Measurements from ENCODE around the gene CHP1. TPM values are rescaled to one million over a fixed set of nuclear protein-coding genes. Genes with fewer than 3 reads are reported as not detected.
A peak's percentile ranks its signal among the peaks of the same experiment; 100 is the strongest.
"Not testable (repeated sequence)": the region's sequence is repeated elsewhere in the genome, so short reads cannot be mapped to it uniquely, and the experiment has no call there.

Gene CHP1
- polyA plus RNA-seq, 3 donors = 59.4 to 69.7 (median 62.5) TPM

DNA sequence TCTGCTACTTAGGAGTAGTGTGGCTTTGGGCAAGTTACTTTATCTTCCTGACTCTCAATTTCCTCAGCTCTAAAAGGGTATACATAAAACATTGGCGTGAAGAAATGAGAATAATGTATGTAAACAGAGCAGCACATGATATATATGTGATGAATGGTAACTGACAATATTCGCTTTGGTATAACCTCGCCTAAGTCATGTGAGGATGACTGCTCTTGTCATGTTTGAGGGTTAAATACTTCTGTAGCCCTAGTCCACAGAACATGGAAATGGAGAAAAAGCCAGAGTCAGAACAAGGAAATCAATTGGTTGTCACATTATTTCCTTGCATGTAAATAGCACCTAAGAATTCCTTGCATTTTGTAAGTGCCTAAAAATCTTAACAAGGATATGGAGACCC, 25.0 kb downstream of the CHP1 start:
- DNase-seq (ENCODE audit: low read depth in 3 of 3, low spot score in 2 of 3) = no peak

DNA sequence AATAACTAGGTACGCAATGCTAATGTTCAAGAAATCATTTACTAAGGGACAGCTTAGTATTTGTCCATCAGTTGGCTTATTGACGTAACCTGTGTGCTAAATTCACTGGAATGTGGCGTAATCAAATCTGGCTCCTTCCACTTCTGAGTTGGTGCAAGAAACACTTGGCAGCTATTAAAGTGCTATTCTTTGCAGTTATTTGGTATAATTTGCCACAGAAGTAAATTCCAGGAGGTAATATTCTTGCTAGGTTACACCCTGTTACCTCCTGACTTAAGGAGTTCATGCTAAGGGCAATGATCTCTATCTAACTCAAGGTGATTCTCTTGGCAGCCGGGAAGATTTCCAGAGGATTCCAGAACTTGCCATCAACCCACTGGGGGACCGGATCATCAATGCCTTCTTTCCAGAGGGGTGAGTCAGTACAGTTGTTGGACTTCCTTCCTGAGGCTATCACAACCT, 25.5 kb downstream of the CHP1 start:
- DNase-seq (ENCODE audit: low read depth in 3 of 3, low spot score in 2 of 3) = no peak

DNA sequence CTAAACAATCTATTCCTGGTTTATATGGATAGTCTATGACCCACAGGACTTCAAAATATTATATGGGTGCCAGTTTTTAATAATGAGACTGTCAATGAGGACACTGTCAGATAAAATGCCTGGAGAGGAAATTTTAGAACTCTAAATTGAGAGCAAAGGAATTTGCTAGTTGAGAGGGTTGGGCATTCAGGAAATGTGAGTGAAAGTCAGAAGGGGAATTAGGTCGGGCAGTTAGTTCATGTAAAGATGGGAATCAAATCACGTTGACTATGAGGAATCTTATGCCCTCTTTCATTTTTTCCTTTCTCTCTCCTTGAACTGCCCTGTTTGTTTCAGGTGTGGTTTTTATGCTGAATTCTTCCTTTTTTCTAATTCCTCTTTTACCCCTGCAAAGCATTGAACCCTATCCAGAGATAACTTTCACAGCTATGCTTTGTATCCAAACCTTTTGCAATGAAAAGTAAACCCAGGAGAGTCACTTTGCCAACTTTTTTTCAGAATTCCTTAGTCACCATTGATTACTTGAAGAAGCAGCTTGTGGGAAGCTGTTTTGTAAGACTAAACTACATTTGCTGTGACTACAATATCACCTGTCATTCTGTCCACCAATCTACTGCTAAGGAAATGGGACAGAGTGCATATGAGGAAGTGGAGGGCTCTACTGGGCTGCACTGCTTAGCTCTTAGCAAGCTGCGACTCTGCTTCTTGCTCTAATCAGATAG, 27.8 kb downstream of the CHP1 start:
- no peak for DNase-seq (ENCODE audit: low read depth in 3 of 3, low spot score in 2 of 3)

DNA sequence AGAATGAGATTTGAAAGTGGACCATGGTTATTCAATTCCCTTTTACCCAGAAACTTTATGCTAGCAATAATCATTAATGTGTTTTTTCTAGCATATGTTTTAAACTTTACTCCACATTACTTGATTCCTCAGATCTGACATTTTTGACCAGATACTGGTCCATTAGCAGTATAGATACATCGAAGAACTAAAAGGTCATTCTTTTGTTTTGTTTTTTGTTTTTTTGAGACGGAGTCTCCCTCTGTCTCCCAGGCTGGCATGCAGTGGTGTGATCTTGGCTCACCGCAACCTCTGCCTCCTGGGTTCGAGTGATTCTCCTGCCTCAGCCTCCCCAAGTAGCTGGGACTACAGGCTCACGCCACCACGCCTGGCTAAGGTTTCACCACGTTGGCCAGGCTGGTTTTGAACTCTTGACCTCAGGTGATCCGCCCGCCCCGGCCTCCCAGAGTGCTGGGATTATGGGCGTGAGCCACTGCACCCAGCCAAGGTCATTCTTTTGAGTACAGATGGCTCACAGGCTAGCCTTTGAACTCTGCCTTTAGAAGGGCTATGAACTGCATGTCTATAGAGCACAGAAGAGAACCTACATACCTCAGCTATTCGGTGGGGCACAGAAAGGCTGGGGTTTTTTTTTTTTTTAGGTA, 28.6 kb downstream of the CHP1 start:
- DNase-seq (ENCODE audit: low read depth in 3 of 3, low spot score in 2 of 3) = no peak

DNA sequence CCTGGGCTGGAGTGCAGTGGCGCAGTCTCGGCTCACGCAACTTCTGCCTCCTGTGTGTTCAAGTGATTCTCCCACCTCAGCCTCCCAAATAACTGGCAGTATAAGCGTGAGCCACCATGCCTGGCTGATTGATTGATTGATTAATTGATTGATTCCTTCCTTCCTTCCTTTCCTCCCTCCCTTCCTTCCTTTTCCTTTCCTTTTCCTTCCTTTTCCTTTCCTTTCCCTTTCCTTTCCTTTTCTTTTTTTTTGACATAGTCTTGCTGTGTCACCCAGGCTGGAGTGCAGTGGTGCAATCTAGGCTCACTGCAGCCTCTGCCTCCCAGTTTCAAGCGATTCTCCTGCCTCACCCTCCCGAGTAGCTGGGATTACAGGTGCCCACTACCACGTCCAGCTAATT, 29.9 kb downstream of the CHP1 start:
- not testable (repeated sequence) for DNase-seq (ENCODE audit: low read depth in 3 of 3, low spot score in 2 of 3)

DNA sequence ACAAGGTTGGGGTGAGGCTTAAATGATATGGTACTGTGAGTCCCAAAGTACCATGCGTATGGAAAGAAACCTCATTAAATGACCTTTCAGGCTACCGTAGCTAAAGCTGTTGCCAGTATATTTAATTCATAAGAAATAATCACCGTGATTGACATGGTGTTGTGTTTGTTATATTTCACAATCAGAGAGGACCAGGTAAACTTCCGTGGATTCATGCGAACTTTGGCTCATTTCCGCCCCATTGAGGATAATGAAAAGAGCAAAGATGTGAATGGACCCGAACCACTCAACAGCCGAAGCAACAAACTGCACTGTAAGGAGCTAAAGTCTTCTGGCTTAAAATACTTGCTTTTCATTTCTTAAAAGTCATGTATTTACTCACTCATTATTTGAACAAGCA, 31.5 kb downstream of the CHP1 start:
- no peak for DNase-seq (ENCODE audit: low read depth in 3 of 3, low spot score in 2 of 3)

DNA sequence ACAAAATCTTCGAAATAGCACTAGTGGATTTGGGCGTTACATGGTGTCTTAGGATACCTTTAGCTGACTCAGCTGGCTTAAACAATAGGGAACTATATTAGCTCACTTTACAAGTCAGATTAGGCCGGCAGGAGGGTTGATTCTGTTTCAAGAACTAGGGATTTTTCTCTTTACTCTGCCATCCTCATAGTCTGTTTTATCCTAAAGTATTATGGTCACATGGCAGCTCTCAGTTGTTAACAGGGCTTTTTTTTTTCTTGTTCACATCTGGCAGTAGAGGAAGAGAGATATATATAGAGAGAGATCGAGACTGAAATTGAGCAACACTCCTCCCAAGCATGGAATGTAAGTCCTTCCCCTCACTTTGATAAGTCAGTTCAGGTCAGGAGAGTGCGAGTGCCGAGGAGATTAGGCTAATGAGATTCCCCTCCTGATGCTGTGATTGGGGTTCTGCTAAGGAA, 32.9 kb downstream of the CHP1 start:
- DNase-seq (ENCODE audit: low read depth in 3 of 3, low spot score in 2 of 3) = no peak

DNA sequence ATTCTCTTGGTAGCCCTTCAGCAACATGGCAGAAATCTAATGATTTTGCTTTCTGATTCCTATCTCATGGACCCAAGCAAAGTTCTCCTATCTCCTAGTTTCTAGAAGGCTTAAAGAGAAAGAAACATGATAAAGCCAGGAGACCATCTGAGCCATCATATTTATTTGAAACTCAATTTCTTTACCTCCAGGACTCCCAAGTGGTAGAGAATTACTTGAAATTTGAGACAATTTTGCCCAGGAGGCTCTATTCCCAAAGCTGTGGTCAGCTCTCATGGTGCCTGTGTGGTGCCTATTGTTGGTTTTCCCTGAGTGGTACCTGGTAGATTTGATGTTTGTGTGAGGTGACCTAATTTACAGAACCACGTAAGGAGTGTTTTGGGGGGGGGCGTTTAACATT, 38.8 kb downstream of the CHP1 start:
- DNase-seq (ENCODE audit: low read depth in 3 of 3, low spot score in 2 of 3) = no peak

DNA sequence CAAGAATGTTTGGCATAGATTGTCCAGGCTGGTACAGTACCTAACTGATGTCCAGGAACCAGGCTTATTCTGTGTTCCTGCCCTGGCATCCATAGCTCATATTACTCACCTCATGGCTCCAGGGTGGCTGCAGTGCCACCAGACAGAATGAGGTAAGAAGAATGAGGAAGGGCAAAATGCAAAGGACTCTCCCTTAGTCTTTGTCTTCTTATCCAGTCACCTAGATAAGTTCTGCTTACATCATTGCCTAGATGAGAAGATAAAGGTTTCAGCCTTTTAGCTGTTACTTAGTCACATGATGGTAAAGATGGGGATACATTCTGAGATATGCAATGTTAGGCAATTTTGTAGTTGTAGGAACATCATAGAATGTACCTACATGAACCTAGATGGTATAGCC, 45.8 kb downstream of the CHP1 start:
- no peak for DNase-seq (ENCODE audit: low read depth in 3 of 3, low spot score in 2 of 3)

DNA sequence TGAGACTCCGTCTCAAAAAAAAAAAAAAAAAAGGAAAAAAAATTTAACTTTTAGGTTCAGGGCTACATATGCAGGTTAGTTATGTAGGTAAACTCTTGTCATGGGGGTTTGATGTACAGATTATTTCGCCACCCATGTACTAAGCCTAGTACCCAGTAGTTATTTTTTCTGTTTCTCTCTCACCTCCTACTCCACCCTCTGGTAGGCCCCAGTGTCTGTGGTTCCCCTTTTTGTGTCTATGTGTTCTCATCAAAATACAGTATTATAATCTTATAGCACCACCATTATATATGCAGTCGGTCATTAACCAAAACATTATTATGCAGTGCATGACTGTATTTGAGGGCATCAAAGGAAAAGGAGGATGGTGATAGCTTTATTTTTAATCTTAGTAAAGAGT, 47.3 kb downstream of the CHP1 start:
- DNase-seq (ENCODE audit: low read depth in 3 of 3, low spot score in 2 of 3) = no peak

DNA sequence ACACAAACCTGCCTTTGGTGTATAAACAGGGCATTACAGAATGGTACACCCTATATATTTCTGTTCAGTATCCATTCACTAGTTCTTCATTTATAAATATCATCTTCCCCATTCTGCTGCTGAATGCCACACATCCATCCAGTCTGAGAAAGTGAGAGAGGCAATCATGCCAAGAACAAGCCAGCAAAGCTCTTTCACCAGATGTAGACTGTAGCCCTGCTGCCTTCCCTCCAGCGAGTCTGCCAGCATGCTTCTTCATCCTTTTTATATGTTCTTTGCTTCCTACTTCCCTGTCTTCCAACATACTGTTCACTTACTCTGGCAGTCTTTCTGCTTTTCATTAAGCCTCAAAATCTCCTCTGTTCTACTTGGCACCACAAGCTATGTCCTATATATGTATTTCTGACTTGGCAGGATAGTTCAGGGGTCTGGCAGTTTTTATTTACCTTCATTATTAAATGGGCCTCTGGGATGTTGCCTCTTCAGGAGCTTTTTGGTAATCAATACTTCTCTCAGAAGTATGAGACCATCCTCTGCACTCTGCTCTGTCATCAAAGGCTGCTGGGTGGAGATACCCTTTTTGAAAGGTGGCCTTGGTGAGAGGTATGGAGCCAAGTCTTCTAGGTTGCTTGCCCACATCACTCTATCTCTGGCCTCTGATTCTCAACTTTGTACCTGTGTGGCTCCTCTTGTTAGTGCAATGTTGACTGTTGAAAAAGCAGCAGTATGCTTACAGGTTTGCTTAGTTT, 48.6 kb downstream of the CHP1 start:
- no peak for DNase-seq (ENCODE audit: low read depth in 3 of 3, low spot score in 2 of 3)

DNA sequence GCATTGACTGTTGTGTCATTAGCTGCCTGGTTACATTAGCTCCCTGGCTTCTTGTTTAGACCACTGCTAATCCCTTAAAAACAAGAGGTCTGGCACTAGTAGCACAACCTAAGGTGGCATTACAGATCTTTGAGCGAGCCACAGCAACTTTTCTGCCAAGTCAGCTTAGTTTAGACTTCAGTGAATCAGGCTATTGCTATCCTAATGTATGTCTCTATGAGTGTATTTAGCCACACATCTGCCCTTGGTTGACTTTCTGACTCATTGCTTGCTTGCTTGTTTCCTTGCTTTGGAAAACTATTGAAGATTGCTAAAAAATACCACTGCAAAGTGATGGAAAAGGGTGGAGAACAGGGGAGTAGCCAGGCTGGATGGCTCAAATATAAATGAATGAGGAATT, 50.2 kb downstream of the CHP1 start:
- DNase-seq (ENCODE audit: low read depth in 3 of 3, low spot score in 2 of 3) = no peak

DNA sequence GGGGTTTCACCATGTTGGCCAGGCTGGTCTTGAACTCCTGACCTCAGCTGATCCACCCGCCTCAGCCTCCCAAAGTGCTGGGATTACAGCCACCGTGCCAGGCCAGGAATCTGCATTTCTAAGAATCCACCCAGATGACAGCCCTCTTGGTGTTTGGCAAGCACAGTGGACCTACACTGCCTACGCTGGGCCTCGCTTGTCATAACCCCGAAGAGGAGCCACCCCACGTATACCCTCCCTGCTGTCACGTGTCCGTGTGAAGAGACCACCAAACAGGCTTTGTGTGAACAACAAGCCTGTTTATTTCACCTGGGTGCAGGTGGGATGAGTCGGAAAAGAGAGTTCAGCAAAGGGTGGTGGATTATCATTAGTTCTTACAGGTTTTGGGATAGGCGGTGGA, 51.4 kb downstream of the CHP1 start:
- DNase-seq (ENCODE audit: low read depth in 3 of 3, low spot score in 2 of 3) = not testable (repeated sequence)

DNA sequence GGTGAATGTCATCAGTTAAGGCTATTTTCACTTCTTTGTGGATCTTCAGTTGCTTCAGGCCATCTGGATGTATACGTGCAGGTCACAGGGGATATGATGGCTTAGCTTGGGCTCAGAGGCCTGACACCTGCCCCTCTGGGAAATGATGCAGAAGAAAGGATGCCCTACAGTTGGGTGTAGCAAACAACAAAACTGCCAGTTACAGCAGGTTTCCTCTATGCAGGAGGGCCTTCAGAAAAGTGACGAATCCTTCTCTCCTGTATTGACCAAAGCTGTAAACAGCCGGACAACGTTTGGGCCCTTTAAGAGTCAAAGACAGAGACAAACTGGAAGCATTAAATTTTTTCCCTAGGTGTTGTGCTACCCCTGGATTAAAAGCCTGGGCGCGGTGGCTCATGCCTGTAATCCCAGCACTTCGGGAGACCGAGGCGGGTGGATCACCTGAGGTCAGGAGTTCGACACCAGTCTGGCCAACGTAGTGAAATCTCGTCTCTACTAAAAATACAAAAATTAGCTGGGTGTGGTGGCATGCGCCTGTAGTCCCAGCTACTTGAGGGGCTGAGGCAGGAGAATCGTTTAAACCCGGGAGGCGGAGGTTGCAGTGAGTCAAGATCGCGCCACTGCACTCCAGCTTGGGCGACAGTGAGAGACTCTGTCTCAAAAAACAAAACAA, 52.0 kb downstream of the CHP1 start:
- DNase-seq (ENCODE audit: low read depth in 3 of 3, low spot score in 2 of 3) = not testable (repeated sequence)

DNA sequence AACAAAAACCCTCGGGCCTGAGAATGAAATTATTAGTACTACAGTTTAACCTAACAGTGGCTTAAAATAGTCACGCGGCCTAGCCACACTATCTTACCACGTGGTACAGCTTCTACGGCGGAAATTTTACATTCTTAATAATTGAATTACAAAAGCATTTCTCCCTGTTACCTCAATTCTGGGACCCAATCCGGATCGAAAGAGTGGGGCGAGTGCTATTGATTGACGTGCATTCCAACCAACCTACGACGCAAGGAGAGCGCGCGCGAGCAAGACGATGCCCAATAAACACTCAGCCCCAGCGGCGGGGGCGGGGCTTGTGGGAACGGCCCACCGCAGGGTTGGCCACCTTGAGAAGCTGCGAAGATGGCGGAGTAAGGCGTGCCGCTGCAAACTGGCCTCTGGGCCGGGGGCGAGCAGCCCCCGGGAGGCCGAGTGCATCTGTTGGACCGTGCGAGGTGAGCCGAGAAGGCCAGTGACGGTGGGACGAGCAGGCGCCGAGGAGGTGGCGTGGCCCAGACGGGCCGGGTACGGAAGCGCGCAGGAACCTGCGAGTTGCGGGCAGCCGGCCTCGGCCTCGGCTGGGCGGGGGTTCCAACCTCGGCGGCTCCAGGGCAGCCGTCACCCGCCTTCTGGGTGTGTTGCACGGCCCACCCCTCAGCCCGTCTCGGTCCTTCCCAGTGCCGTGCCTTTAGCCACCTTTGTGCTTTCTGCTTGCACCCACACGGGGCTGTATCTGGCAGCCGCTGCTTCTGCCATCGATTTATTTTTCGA, 52.8 kb downstream of the CHP1 start:
- DNase-seq (ENCODE audit: low read depth in 3 of 3, low spot score in 2 of 3) = peak; percentile 98 to 99 (median 98)

DNA sequence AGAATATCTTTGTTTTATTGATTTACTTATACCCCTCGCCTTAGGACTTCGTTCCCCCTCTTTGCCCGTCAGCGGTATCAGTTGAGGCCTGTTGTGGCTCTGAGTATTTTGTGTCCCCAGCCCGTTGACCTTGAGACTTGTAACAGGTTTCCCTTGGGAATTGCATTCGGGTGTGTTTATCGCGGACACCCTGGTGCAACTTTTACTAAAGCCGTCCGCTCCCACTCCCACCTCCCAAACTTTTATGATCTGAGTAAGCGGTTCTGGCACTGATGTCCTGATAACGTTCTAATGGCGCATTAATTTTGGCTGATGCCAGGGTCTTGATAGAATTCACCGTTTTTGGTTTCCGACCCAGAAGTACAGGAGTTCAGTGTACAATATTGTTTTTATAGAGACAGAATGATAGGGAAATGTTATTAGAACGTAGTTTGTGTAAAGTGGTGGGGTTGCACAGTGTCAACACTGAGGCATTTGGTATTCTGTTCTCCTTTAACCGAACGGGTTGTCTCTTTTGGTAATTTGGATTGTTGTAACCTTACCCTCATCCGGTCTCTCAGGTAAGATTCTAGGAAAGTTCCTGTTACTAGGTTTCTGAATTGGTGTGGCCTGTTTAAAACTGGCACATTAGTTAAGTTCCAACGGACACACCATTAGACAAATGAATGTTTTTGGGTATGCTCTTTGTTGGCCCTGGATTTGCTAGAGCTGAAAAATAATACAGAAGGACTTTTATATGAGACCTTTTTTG, 53.5 kb downstream of the CHP1 start:
- peak; percentile 6 to 27 (median 13) for DNase-seq (ENCODE audit: low read depth in 3 of 3, low spot score in 2 of 3)

DNA sequence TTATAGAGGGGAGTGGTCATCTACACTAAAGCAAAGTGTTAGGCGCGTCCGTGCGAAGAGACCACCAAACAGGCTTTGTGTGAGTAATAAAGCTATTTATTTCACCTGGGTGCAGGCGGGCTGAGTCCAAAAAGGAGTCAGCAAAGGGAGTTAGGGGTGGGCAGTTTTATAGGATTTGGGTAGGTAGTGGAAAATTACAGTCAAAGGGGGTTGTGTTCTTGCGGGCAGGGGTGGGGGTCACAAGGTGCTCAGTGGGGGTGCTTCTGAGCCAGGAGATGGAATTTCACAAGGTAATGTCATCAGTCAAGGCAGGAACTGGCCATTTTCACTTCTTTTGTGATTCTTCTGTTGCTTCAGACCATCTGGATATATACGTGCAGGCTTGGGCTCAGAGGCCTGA, 54.2 kb downstream of the CHP1 start:
- DNase-seq (ENCODE audit: low read depth in 3 of 3, low spot score in 2 of 3) = no peak

DNA sequence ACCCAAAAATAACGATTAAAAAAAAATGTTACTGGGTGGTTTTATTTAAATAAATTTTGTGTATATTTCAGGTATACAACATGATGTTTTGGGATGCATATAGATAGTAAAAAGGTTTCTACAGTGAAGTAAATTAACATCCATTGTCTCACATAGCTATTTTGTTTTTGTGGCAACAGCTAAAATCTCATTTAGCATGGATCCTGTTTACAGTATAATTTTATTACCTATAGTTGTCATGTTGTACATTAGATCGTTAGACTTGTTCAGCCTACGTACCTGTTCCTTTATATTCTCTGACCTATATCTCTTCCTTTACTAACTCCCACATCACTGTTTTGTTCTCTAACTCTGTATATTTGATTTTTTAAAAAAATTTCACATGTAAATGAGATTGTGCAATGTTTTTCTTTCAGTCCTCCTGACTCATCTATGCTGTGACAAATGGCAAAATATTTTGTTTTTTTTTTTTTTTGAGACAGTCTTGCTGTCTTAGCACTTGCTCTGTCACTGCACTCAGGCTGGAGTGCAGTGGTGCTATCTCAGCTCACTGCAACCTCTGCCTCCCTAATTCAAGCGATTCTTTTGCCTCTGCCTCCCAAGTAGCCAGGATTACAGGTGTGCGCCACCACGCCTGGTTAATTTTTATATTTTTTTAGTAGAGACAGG, 55.7 kb downstream of the CHP1 start:
- DNase-seq (ENCODE audit: low read depth in 3 of 3, low spot score in 2 of 3) = no peak

DNA sequence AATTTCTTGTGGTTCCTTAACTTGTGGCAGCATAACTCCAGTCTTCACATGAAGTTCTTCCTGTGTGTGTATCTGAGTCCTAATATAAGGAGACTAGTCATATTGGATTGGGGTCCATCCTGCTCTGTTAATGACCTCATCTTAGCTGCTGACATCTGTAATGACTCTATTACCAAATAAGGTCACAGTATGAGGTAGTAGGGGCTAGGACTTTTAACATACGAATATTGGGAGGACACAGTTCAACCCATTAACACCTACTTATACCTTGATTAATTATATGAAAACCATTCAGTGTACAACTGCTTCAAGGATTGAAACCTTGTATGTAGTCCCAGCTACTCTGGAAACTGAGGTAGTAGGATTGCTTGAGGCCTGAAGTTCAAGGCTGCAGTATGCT, 57.4 kb downstream of the CHP1 start:
- DNase-seq (ENCODE audit: low read depth in 3 of 3, low spot score in 2 of 3) = no peak
